HG02981 (cell line): ENCODE measurements around the gene SLC44A3.

Experiments
- ATAC-seq: cut with Tn5 transposase; IDR thresholded peaks from one replicate; pipeline ENCODE4 v1.9.1; 2021; ENCODE audit warnings: mild to moderate bottlenecking, moderate library complexity; ENCODE audit not compliant: unreplicated experiment

The SLC44A3 gene

DNA sequence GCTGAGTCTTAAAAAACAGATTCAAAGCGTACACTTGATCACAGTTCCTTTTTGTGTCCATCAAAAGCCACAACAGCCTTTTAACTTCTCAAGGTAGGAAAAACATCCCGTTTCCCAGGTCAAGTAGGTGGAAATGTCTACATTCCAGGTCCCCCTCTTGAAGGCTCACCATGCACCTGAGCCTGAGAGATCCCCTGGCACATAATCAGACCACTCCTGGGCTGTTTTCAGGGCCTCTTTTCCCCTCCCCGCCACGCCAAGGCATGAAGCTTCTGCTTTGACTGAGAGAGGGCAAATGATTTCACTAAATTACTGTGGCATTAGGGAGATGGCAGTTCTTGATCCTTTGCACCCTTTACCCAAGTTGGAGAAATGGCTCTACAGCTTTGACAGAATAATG lies 85.0 kb downstream of the SLC44A3 start:
- ATAC-seq: no peak

DNA sequence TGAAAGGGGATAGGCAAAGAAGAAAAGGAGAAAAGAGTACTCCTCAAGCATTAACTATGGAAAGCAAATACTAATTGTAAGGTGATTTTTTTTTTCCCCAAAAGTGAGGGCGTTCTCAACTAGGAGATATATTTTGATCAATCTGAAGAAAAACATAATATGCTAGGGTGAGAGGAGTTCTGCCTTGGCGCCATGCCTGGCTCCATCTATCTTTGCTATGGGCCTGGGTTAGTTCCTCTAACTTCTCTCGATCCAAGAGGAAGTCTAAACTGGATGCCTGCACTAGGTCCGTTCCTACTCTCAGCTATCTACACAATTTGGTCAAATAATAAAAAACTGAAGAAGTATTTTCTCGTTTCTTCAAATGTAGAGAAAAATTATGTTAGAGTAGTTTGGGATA lies 86.2 kb downstream of the SLC44A3 start:
- no peak for ATAC-seq

DNA sequence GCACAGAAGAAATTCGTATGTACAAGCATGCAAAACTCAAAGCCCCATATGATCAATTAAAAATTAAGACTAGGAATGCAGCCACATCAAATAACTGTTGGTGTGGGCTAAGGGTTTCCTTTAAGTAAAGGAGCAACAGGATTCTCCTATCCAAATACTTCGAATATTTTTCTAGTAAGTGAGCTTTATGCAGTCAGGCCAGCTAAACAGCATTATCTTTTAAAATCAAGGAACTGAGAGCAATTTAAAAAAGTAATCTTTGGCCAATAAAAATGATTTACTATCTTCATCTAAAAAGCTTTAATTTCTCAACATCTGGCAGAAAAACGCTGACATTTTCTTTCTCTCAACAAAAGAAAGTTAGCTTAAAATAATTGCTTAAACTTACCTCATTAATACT lies 87.0 kb downstream of the SLC44A3 start:
- no peak for ATAC-seq

DNA sequence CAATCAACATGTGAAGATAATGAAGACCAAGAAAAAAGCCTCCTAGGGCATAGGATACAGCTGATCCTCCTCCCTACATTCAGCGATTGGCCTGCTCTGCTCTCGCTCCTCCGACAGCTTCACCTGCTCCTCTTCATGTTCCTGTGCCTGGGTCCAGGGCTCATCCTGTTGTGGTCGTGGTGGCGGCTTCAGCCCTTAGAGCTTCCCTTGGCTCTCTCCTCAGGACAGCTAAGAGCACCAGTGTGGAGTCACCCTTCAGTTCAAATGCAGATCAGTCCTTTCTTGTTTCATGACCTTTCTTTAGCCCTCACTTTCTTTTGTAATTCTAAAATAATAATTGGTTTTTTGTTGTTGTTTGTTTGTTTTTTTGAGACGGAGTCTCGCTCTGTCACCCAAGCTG lies 88.0 kb downstream of the SLC44A3 start:
- ATAC-seq: no peak

DNA sequence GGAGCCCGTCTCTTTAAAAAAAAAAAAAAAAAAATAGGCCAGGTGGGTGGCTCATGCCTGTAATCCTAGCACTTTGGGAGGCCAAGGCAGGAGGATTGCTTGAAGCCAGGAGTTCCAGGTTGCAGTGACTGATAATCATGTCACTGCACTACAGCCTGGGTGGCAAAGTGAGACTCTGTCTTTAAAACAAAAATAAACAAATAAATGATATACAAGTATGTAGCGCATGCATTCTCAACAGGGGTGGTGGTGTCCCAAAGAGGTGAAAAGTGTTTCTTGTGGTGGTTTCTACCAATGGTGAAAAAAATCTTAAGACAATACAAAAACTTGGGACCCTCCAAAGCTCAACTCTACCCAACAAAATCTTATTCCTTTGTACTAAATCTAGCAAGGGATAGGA lies 88.8 kb downstream of the SLC44A3 start:
- no peak for ATAC-seq

DNA sequence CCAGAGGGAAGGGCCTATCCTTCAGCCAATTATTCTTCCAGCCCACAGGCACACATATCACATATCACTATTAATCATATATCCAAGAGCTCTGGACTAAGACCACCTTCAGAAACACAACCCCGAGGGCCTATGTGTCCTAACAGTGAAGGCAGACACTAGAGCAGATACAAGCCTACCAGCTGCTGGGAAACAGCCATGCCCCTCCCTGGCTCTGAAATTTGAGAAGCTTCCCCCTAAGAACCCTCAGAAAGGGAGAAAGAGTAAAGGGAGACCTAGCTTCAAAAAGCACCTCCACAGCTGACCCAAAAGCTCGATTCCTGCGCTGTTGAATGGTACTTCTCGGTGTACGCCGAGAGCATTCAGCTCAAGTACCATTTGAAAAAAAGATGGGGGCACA lies 89.3 kb downstream of the SLC44A3 start:
- ATAC-seq: no peak

DNA sequence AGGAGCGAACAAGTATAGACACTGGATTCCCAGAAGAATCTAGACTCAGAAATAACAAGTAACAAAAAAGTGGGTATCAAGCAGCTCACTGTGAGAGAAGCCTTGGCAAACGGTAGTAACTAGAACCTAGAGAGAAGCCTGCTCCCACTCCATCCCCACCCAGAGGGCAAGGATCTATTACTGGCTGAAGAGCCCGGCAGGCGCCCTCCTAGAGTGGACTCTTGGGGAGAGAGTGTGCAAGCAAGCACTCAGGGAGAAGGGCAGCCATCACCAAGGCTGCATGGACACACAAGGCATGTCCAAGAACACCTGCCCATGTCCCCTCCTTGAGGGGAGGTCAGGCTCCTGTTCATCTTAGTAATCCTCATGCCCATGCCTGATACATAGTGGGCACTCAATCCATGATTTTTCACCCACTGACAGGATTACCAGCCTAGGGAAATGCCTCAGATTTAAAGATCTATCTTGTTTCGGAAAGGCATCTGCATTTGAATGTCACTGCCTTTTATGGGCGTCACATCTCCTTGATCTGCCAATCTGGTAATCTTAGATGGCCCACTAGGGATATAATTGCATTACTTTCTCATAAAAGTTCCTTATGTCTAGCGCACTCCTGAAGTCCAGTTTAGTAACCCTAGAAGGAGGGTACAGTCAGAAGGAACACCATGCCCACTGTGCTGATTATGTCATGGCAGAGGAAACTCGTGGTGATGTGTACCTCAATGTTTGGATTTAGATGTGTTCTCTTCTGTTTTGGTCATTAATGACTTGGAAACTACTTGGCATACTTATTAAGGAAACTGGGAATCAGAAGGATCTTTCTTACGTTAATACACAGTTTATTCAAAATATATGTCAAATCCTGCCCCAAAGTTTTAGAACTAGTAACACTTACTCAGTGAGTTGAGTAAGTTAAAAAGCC lies 92.4 kb downstream of the SLC44A3 start:
- ATAC-seq: no peak

DNA sequence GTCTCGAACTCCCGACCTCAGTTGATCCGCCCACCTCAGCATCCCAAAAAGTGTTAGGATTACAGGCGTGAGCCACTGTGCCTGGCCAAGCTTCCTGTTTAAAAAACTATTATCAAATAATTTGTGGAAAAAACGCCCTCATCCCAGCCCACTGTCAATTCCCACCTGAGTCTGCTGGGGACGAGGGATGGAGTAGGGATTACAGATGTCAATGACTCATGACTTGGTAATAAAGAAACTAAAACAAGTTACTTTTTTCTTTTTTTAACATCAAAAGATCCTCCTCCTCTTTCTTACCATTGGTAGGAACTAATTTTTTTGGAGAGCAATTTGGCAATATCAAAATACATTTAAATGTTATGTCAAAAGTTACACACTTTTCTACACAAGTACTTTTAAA lies 97.1 kb downstream of the SLC44A3 start:
- no peak for ATAC-seq

DNA sequence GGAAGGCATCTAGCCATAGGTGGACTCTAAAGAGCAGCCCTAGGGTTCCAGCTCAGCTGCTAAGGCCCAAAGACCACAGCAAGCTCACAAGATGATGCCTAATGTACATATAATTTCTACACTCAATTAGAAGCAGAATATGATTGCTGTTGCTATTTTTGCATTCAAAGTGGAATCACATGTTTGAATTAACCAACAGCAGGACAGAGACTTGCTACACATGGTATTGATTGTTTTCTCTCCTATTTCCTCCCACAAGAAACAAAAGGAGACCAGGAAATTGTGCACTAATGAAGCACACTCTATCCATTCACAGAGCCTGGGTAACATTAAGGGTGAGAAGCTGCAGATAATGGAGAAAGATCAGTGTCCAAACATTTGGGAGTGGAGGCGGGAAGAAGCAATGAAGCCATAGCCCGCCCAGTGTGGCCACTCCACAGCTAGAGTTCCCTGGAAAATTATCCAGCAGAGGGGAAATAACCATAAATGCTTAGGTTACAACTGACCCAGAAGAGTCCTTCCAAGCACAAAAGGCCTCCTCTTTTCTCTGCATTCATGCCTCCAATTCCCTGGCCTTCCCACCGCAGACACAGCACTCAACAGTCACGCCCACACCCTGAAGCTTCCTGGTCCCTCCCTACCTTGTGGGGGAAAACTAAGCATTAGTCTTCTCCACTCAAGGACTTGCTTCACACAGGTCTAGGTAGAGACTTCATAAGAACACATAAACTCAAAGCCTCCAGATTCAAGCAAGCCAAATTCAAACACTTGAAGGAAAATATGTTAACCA lies 99.3 kb downstream of the SLC44A3 start:
- no peak for ATAC-seq

DNA sequence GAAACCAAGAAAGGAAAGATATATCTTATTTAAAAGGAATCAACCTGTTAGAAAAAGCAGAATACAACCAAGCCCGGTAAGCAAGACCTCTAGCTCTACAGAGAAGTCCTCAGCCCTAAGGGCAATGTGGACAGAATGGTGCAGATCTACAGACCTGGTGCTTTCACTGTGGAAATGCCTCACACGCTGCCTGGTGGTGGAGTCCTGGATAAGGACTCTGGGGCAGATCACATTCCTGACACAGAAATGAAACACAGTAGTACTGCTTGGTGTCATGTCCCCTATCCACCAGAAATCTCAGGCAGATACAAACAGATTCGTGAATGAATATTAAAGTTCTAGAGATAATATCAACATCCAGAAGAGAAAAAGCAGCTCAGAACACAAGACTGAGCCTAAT lies 99.9 kb downstream of the SLC44A3 start:
- ATAC-seq: no peak

DNA sequence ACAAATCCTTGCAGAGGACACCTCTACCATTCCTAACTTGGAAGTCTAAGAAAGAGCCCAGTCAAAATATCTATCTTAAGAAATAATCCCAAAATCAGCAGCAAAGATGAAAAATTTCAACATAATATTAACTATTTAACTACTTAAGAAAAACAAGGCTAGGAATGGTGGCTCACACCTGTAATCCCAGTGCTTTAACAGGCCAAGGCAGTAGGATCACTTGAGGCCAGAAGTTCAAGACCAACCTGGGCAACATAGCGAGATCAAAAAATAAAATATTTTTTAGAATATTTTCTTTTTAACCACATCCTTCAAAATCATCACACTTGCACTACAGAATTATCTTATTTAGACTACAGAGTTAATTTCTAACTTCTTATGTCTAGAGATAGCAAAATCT lies 101.8 kb downstream of the SLC44A3 start:
- no peak for ATAC-seq

DNA sequence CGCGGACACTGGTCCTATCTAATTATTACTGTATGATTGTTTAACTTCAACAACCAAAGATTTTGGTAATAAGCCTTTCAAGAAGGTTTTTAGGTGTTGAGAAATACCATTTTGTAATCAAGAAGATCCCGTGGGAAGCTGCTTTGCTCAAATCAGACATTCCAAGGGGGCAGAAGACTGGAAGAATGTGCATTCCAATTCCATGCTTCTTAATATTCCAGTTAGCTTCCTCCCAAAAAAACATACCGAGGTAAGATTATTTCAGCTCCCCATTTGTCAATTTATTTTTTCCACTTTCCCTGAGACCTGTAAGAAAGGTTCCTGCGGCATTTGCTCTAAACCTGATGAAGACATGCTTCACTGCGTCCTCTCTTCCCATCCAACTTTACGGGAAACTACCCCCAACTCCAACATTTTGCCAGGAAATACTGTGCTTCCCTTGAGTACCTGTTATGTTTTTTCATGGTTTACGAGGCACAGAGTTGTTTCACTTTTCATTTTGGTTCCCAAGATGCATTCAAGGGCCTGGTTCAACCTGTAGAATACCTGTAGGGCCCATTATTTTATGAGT lies 102.7 kb downstream of the SLC44A3 start:
- ATAC-seq: no peak

DNA sequence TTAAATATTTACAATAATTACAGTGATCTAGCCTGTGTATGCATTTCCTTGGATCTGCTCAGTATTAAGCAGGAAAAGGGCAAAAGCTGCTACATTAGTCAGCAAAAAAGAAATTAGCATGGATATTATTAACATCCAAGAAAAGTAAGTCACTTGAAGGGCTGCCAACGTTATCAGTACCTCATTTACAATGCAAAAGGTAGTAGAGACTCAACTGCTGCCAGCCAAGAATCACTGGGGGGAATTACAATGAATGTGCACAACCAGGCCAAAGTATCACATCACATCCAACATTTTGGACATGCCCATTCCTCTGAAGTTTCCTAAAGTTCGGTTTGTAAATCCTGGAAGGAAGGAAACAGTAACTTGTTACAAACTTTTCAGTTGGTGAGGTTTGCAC lies 104.8 kb downstream of the SLC44A3 start:
- no peak for ATAC-seq

DNA sequence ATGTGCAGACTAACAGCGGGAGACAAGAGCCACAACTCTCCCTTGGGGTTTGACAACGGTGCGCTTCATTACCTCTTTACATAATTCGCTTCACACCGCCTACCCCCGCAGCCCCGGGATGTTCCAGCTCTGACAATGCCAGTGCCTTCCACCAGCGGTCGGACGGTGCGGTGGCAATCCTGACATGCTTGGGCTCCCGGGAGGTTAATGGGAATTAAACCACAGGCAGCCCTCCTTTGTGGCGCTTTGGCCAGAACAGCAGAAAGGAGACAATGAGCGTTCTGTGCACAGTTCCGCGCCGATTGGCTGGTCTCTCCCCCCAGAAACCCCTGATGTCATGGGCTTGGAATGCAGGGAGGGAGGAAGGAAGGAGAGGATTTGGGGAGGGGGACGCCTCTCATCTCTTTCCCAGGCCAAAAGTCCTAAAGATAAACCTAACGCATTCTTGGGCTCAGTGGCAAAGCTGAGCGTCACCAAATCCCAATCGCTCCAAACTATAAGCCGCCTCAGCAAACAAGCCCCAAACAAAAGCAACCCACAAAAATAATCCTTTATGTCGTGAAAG lies 105.5 kb downstream of the SLC44A3 start:
- ATAC-seq: no peak

DNA sequence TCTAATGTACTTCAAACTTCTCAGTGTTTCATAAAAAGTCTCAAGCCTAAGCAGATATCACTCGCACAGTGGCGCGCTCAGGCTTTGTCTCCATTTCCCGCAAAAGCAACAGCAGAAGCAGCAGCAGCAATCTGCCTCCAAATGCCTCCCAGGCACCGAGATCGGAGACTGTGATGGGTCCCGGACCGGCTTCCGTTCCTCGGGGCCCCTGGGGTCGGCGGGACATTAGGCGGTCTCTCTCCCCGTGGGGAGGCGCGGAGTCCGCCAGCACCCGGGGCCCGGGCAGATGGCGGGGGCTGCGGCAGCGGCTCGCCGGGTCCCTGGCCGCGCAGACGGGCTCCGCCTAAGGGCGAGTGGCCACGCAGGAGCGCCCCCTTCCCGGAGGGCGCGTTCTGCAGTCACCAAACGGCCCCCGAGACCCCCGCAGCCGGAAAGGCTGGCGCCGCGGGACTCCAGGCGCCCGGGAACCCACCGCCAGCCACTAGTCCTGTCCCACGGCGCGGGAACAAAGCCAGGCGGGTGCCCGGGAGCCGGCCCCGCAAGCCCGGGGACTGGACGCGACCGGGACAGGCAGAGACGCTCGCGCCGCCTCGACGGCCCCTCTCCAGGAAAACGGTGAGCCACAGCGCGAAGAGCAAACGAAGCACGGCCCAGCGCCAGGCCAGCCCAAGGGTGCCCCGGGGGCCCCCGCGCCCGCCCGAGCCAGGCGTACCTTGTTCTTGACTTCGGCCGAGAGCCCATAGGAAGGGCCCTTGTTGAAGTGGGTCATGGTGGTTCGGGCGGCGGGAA lies 106.2 kb downstream of the SLC44A3 start:
- ATAC-seq: peak; percentile 24

DNA sequence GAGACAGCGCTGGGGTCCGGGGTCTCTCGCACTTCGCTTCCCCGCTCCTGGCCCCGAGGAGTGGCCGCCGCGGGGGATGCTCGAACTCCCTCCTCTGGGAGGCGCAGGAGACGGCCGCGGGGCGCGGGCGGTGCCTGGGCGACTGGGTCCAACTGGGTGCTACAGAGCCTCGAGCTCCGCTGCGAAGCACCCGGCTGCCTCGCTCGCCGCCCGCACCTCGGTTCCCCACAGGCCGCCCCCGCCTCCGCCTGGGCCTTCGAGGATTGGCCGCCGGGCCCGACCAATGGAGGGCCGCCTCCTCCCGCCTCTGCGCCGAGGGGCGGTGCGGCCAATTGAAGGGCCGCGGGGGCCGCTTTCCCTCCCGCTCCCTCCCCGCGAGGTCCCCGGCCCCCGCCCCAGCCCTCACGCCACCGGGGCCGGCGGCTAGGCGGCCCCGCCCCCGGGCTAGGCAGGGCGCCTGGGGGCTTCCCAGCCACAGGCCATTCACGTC lies 106.8 kb downstream of the SLC44A3 start, which contains the start of gene CNN3:
CNN3 (minus strand) TSS at position 196 of the 490 bp plus-strand sequence. CDS start 216 bp downstream, outside the sequence.
- ATAC-seq: peak; percentile 82

DNA sequence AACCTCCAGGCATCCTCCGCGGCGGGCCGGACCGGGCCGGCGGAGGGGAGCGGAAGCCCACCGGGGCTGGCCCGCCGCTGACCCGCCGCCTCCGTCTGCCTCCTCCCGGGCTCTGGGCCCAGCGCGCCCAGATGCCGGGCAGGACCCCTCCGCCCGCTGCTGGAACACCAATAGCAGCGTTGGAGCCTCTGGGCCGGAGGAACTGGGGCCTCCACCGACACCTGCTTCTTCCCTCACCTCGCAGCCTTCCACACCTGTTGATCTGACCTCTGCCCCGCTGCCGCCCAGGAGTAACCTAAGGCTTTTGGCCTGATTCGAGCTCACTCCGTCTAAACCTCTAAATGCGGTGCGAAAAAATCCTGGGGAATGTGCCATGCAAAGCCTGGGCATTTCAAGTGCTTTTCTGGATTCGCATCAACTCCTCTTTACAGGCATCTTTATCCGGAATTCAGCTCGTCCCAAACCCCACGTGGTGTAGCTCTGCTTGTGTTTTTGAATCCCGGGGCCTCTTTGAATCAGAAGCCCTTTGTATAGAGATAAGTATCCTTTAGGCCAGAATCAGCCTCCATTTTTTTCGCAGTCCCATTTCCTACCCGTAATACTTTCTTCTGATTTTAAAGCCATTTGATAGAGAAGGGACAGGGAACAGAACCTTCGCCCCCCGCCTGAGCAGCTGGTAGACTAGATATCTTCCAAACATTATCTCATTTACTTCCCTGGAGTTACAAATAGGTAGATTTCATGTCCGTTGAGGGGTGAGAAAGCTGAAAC lies 107.4 kb downstream of the SLC44A3 start:
- no peak for ATAC-seq

DNA sequence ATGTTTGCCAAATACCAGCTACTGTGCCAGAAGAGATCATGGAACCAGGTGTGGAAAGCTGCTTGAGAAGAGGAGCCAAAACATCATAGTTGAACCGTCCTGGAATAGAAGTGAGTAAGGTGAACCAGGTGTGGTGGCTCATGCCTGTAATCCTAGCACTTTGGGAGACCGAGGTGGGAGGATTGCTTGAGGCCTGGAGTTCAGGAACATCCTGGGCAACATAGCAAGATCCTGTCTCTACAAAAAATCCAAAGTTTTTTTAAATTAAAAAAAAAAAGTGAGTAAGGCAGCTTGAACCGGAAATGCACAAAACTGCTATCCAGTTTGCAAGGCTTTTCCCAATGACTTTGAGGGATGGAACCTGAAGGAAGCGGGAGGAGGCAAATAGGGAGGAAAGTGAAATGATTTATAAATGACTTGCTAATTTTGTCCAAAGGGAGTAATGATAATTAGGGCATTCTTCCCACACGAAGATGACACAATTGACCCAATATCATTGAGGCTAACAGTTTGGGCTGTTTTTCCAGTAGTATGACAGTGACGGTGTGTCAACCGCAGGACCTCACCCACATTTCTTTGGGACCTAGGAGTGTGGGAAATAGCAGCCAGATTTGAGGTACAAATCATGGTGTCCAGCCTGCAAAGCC lies 108.3 kb downstream of the SLC44A3 start:
- no peak for ATAC-seq
